Activated CD8-positive, alpha-beta memory T cell treated with anti-CD3 and anti-CD28 coated beads, Interleukin-2, amount 50 U/mL, for 1 hour (primary cell): ENCODE measurements around the gene NEK9.
A peak's percentile ranks its signal among the peaks of the same experiment; 100 is the strongest.
"Not testable (repeated sequence)": the region's sequence is repeated elsewhere in the genome, so short reads cannot be mapped to it uniquely, and the experiment has no call there.

Experiments used
- DNase-seq: peaks from one replicate; pipeline ENCODE4 v3.0.0-alpha.2; 2020; ENCODE audit errors: extremely low read depth

The NEK9 gene

GRCh38 chr14:75107186-75107585 lies 19.7 kb downstream of the NEK9 start:
- no peak for DNase-seq

GRCh38 chr14:75101491-75101890 lies 25.4 kb downstream of the NEK9 start:
- DNase-seq = no peak

GRCh38 chr14:75098682-75099081 lies 28.2 kb downstream of the NEK9 start:
- no peak for DNase-seq

- no peak for DNase-seq
These were observed 28.6 kb downstream of the NEK9 start for GRCh38 chr14:75098212-75098611.

GRCh38 chr14:75096959-75097358 lies 29.9 kb downstream of the NEK9 start:
- DNase-seq = no peak

- DNase-seq = no peak
These were observed 31.2 kb downstream of the NEK9 start for GRCh38 chr14:75095690-75096089.

- no peak for DNase-seq
These were observed 32.0 kb downstream of the NEK9 start for GRCh38 chr14:75094896-75095295.

- DNase-seq = no peak
These were observed 34.1 kb downstream of the NEK9 start for GRCh38 chr14:75092698-75093097.

- DNase-seq = no peak
These were observed 35.6 kb downstream of the NEK9 start for GRCh38 chr14:75091251-75091650.

- DNase-seq = no peak
These were observed 36.5 kb downstream of the NEK9 start for GRCh38 chr14:75090353-75090752.

GRCh38 chr14:75088566-75089373 lies 38.1 kb downstream of the NEK9 start:
- peak; percentile 12 for DNase-seq

GRCh38 chr14:75088153-75088552 lies 38.7 kb downstream of the NEK9 start:
- DNase-seq = no peak

- DNase-seq = no peak
These were observed 42.3 kb downstream of the NEK9 start for GRCh38 chr14:75084513-75084912.

- DNase-seq = no peak
These were observed 43.6 kb downstream of the NEK9 start for GRCh38 chr14:75083271-75083670.

- no peak for DNase-seq
These were observed 45.1 kb downstream of the NEK9 start for GRCh38 chr14:75081660-75082229.

- DNase-seq = no peak
These were observed 47.3 kb downstream of the NEK9 start for GRCh38 chr14:75079521-75079920.

- no peak for DNase-seq
These were observed 49.1 kb downstream of the NEK9 start for GRCh38 chr14:75077794-75078193.

GRCh38 chr14:75070383-75070782 lies 56.5 kb downstream of the NEK9 start:
- no peak for DNase-seq

- DNase-seq = no peak
These were observed 57.1 kb downstream of the NEK9 start for GRCh38 chr14:75069811-75070145.

- no peak for DNase-seq
These were observed 57.6 kb downstream of the NEK9 start, which contains the start of gene ZC2HC1C for GRCh38 chr14:75069121-75069810. ZC2HC1C (plus strand) TSS chr14:75069641; CDS start chr14:75070574, 933 bp downstream.

- DNase-seq = no peak
These were observed 58.3 kb downstream of the NEK9 start for GRCh38 chr14:75068294-75069120.

GRCh38 chr14:75067765-75068164 lies 59.1 kb downstream of the NEK9 start:
- DNase-seq = not testable (repeated sequence)
